HL-60 (cell line): ENCODE results near the gene TDRKH.

Source experiments
- GABPA ChIP-seq: IDR thresholded peaks from 2 replicates; pipeline ENCODE4 v1.6.1; 2012; ENCODE audit warnings: low read depth
- TF ChIP-seq, protein P1 (sequence below): IDR thresholded peaks from one replicate; pipeline ENCODE4 v1.5.1; 2011; ENCODE audit warnings: low read length, control low read depth, inconsistent platforms; ENCODE audit not compliant: insufficient read depth

DNA sequence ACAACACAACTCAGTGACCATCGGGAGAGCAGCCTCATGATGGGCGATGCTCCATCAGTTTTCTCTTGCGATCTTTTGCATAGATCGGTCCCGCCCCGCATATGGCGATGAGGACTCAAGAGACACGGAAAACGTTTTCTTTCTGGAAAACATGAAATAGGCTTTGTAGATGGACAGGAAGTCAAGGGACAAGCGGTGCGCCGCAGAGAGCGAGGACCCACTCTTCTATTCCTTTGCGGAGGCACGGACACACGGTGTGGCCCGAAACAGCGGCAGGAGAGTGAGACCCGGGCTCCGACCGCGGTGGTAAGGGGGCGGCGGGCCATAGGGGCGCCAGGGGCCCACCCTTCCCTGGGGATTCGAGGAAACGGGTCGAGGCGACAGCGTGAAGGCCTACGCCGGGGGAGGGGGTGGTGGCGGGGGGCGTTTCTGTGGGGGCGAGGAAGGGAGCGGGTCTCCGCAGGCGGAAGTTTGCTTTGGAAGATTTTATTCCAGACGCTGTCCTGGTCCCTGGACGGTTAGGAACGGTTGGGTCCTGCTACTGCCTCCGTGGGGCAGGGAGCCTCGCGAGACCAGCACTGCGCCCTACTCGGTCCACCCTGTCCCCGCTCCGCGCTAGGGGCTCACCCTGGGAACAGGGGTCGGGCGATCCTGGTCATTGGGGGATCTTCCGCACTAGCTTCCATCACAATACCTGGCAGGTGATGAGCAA is 796 bp upstream of the TDRKH start:
- TF ChIP-seq, protein P1, sequence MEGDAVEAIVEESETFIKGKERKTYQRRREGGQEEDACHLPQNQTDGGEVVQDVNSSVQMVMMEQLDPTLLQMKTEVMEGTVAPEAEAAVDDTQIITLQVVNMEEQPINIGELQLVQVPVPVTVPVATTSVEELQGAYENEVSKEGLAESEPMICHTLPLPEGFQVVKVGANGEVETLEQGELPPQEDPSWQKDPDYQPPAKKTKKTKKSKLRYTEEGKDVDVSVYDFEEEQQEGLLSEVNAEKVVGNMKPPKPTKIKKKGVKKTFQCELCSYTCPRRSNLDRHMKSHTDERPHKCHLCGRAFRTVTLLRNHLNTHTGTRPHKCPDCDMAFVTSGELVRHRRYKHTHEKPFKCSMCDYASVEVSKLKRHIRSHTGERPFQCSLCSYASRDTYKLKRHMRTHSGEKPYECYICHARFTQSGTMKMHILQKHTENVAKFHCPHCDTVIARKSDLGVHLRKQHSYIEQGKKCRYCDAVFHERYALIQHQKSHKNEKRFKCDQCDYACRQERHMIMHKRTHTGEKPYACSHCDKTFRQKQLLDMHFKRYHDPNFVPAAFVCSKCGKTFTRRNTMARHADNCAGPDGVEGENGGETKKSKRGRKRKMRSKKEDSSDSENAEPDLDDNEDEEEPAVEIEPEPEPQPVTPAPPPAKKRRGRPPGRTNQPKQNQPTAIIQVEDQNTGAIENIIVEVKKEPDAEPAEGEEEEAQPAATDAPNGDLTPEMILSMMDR = no peak
- no peak for TF ChIP-seq GABPA
